H1 (cell line): Measurements from ENCODE around the gene CAPZA2. TPM values are rescaled to one million over a fixed set of nuclear protein-coding genes. Genes with fewer than 3 reads are reported as not detected.

ENCODE experiments used
- CTCF ChIA-PET: fragments of 300-600 bp; sonication (Branson Sonifier 250); formaldehyde crosslinking; loops from one replicate; lab custom pipeline; 2021; ENCODE audit not compliant: partially characterized antibody; lab: Charles Lee
- POLR2A ChIA-PET: fragments of 300-600 bp; sonication (Branson Sonifier 250); formaldehyde crosslinking; loops from one replicate; lab custom pipeline; 2021; ENCODE audit warnings: inconsistent platforms; ENCODE audit not compliant: partially characterized antibody; lab: Charles Lee
- DNase-seq, 2 experiments: peaks; one replicate each; pipeline versions ENCODE4 v3.0.0 to v3.0.0-alpha.2; 2010 to 2022; ENCODE audit warnings: low spot score in 2 of 2, low read depth in 1 of 2, mixed read lengths in 1 of 2
- FAIRE-seq: peaks from 2 replicates; lab custom pipeline; 2011; peaks lifted over from hg19 to GRCh38; lab: Jason Lieb, UNC
- H2AFZ ChIP-seq: 2 replicates; pipeline ENCODE4 v1.8.1; 2012; ENCODE audit warnings: low read length, inconsistent platforms
- H2AK5ac ChIP-seq: 2 replicates; pipeline ENCODE4 v1.6.1; 2013; ENCODE audit warnings: low read depth, low read length
- H2BK120ac ChIP-seq: replicated peaks from 2 replicates; pipeline ENCODE3; 2013; ENCODE audit warnings: low read depth, low read length, inconsistent platforms
- H2BK12ac ChIP-seq: 2 replicates; pipeline ENCODE4 v1.6.1; 2013; ENCODE audit warnings: low read depth, low read length
- H2BK15ac ChIP-seq: 2 replicates; pipeline ENCODE4 v1.6.1; 2013; ENCODE audit warnings: low read length
- H2BK20ac ChIP-seq: 2 replicates; pipeline ENCODE4 v1.6.1; 2013; ENCODE audit warnings: low read length
- H2BK5ac ChIP-seq: 2 replicates; pipeline ENCODE4 v1.6.1; 2013; ENCODE audit warnings: low read depth, low read length
- H3K14ac ChIP-seq: 2 replicates; pipeline ENCODE4 v1.6.1; 2013; ENCODE audit warnings: inconsistent platforms; ENCODE audit not compliant: insufficient read length
- H3K18ac ChIP-seq: 2 replicates; pipeline ENCODE4 v1.6.1; 2013; ENCODE audit warnings: low read length; ENCODE audit errors: extremely low read depth
- H3K23ac ChIP-seq: 2 replicates; pipeline ENCODE4 v1.6.1; 2013; ENCODE audit warnings: inconsistent platforms; ENCODE audit not compliant: insufficient read length
- H3K23me2 ChIP-seq: 2 replicates; pipeline ENCODE4 v1.6.1; 2013; ENCODE audit warnings: low read depth, low read length
- H3K27ac ChIP-seq: 2 replicates; pipeline ENCODE4 v1.6.1; 2011; ENCODE audit warnings: low read depth, low read length, inconsistent platforms
- H3K27me3 ChIP-seq, 4 experiments: replicated peaks in 1 of 4; 1 replicate in 1 of 4; 2 replicates in 3 of 4; pipeline versions ENCODE4 v1.6.1 to v1.8.1; 2011 to 2013; ENCODE audit warnings: low read length in 3 of 4, mild to moderate bottlenecking in 3 of 4, inconsistent platforms in 2 of 4, mixed read lengths in 2 of 4, moderate library complexity in 1 of 4; ENCODE audit not compliant: control insufficient read depth in 3 of 4, insufficient read depth in 3 of 4; ENCODE audit errors: extremely low read depth in 1 of 4
- H3K36me3 ChIP-seq, 4 experiments: 2 replicates each; pipeline versions ENCODE4 v1.6.1 to v1.8.1; 2011 to 2013; ENCODE audit warnings: mild to moderate bottlenecking in 4 of 4, low read length in 3 of 4, moderate library complexity in 2 of 4, control low read depth in 1 of 4, inconsistent platforms in 1 of 4; ENCODE audit not compliant: insufficient read depth in 4 of 4, control insufficient read depth in 2 of 4
- H3K4ac ChIP-seq: replicated peaks from 2 replicates; pipeline ENCODE3; 2013; ENCODE audit warnings: low read length, low read depth, mixed read lengths, inconsistent platforms; ENCODE audit not compliant: insufficient read length
- H3K4me1 ChIP-seq, 4 experiments: replicated peaks in 1 of 4; 1 replicate in 1 of 4; 2 replicates in 3 of 4; pipeline versions ENCODE4 v1.6.1 to v1.8.1; 2011 to 2013; ENCODE audit warnings: low read length in 3 of 4, inconsistent platforms in 2 of 4, mixed read lengths in 1 of 4; ENCODE audit not compliant: insufficient read depth in 4 of 4, control insufficient read depth in 3 of 4
- H3K4me2 ChIP-seq, 2 experiments: 2 replicates each; pipeline versions ENCODE4 v1.6.1 to v1.8.1; 2011 to 2013; ENCODE audit warnings: low read depth in 2 of 2, low read length in 2 of 2, control low read depth in 1 of 2, inconsistent platforms in 1 of 2, mild to moderate bottlenecking in 1 of 2; ENCODE audit not compliant: insufficient read depth in 1 of 2
- H3K4me3 ChIP-seq, 4 experiments: fragments of 200-600, 300-600 bp in 1 of 4; sonication (generic), shearing (Covaris generic), sonication (Bioruptor Twin) in 1 of 4; 2 replicates each; pipeline versions ENCODE4 v1.5.1 to v1.8.1; 2011 to 2016; ENCODE audit warnings: low read length in 4 of 4, low read depth in 3 of 4, control low read depth in 2 of 4, inconsistent platforms in 2 of 4, mild to moderate bottlenecking in 2 of 4, mixed read lengths in 1 of 4, moderate library complexity in 1 of 4; ENCODE audit not compliant: insufficient read depth in 2 of 4; ENCODE audit errors: extremely low read depth in 1 of 4
- H3K56ac ChIP-seq: replicated peaks from 2 replicates; pipeline ENCODE3; 2013; ENCODE audit warnings: low read depth, mild to moderate bottlenecking, mixed read lengths, low read length, inconsistent platforms; ENCODE audit not compliant: insufficient read length
- H3K79me1 ChIP-seq: 2 replicates; pipeline ENCODE4 v1.6.1; 2013; ENCODE audit warnings: low read depth, low read length, control low read depth
- H3K79me2 ChIP-seq, 2 experiments: 2 replicates each; pipeline versions ENCODE4 v1.6.1 to v1.8.1; 2012 to 2013; ENCODE audit warnings: low read length in 2 of 2, mild to moderate bottlenecking in 2 of 2, inconsistent platforms in 1 of 2; ENCODE audit not compliant: insufficient read depth in 2 of 2, control insufficient read depth in 1 of 2
- H3K9ac ChIP-seq, 4 experiments: replicated peaks in 1 of 4; 1 replicate in 1 of 4; 2 replicates in 3 of 4; pipeline versions ENCODE4 v1.6.1 to v1.8.1; 2011 to 2013; ENCODE audit warnings: low read depth in 3 of 4, low read length in 3 of 4, control low read depth in 2 of 4, mild to moderate bottlenecking in 2 of 4, moderate library complexity in 2 of 4, inconsistent platforms in 1 of 4; ENCODE audit errors: extremely low read depth in 1 of 4
- H3K9me3 ChIP-seq, 2 experiments: 2 replicates each; pipeline versions ENCODE4 v1.6.1 to v1.8.1; 2012 to 2013; ENCODE audit warnings: mild to moderate bottlenecking in 2 of 2, moderate library complexity in 2 of 2, control low read depth in 1 of 2, inconsistent platforms in 1 of 2, low read depth in 1 of 2, low read length in 1 of 2, mixed read lengths in 1 of 2; ENCODE audit not compliant: insufficient read depth in 2 of 2
- H4K20me1 ChIP-seq, 2 experiments: replicated peaks in 1 of 2; 2 replicates each; pipeline versions ENCODE3 to v1.8.1; 2011 to 2013; ENCODE audit warnings: inconsistent platforms in 2 of 2, low read length in 2 of 2, mild to moderate bottlenecking in 1 of 2; ENCODE audit not compliant: insufficient read depth in 2 of 2, control insufficient read depth in 1 of 2
- H4K5ac ChIP-seq: 2 replicates; pipeline ENCODE4 v1.6.1; 2013; ENCODE audit warnings: low read length, low read depth, mixed read lengths, inconsistent platforms; ENCODE audit not compliant: insufficient read length
- H4K8ac ChIP-seq: 2 replicates; pipeline ENCODE4 v1.8.0; 2013; ENCODE audit warnings: mild to moderate bottlenecking, moderate library complexity, low read length, inconsistent platforms; ENCODE audit not compliant: insufficient read depth; ENCODE audit errors: extremely low read depth
- H4K91ac ChIP-seq: replicated peaks from 2 replicates; pipeline ENCODE3; 2013; ENCODE audit warnings: low read length, mixed read lengths, inconsistent platforms; ENCODE audit not compliant: insufficient read length
- BCL11A ChIP-seq, 2 experiments: IDR thresholded peaks; one replicate each; pipeline ENCODE4 v1.6.1; 2011; ENCODE audit warnings: low read depth in 2 of 2, low read length in 2 of 2, mild to moderate bottlenecking in 2 of 2
- CBX8 ChIP-seq: fragments of 300-800, 300-1000 bp; sonication (generic); IDR thresholded peaks from 2 replicates; pipeline ENCODE4 v1.7.1; 2016; ENCODE audit warnings: low read depth, low read length, borderline replicate concordance
- CEBPB ChIP-seq: IDR thresholded peaks from 2 replicates; pipeline ENCODE4 v1.6.1; 2012; ENCODE audit warnings: low read depth, low read length
- CTBP2 ChIP-seq: IDR thresholded peaks from 2 replicates; pipeline ENCODE4 v1.7.0; 2011; ENCODE audit warnings: borderline replicate concordance, mild to moderate bottlenecking, moderate library complexity, mixed read lengths, low read length; ENCODE audit not compliant: insufficient read depth, insufficient read length
- POLR2AphosphoS5 ChIP-seq: IDR thresholded peaks from 2 replicates; pipeline ENCODE4 v1.6.1; 2011; ENCODE audit warnings: low read depth, low read length
- SIRT6 ChIP-seq: IDR thresholded peaks from one replicate; pipeline ENCODE4 v1.7.1; 2012; ENCODE audit warnings: low read length, inconsistent platforms
- SP4 ChIP-seq: IDR thresholded peaks from 2 replicates; pipeline ENCODE4 v1.6.1; 2012; ENCODE audit warnings: low read length, inconsistent platforms
- TAF1 ChIP-seq: IDR thresholded peaks from 2 replicates; pipeline ENCODE4 v1.6.1; 2011; ENCODE audit warnings: mild to moderate bottlenecking, low read depth, low read length
- TCF12 ChIP-seq: IDR thresholded peaks from 2 replicates; pipeline ENCODE4 v1.6.1; 2011; ENCODE audit warnings: low read depth, mild to moderate bottlenecking, low read length
- WGBS, 2 experiments: shearing (Covaris generic) in 1 of 2; methylation state at CpG; one replicate each; pipeline versions ENCODE4 v1.1.6 to v1.1.7; 2013 to 2015; ENCODE audit warnings: low lambda C conversion rate in 2 of 2, mixed read lengths in 2 of 2, inconsistent platforms in 1 of 2, low coverage in 1 of 2, missing lambda C conversion rate in 1 of 2; ENCODE audit not compliant: insufficient replicate concordance in 2 of 2, insufficient coverage in 1 of 2, insufficient read length in 1 of 2; ENCODE audit errors: extremely low coverage in 1 of 2, missing lambda C conversion rate in 1 of 2; 5-methylcytosine and 5-hydroxymethylcytosine counted together
- polyA plus RNA-seq, 7 experiments: library from polyadenylated mRNA; depleted of rRNA in 3 of 7; stranded (reverse) in 5 of 7; unstranded in 2 of 7; fragments of >200 nt in 5 of 7; fragments of 200-250 nt in 2 of 7; gene quantifications; 1 replicate in 5 of 7; 2 replicates in 1 of 7; 4 replicates in 1 of 7; pipeline versions ENCODE4 v1.2.1 to v1.2.3, GENCODE V29; 2011 to 2013; ENCODE audit warnings: missing spikeins in 2 of 7, mixed read lengths in 2 of 7
- total RNA-seq: library from RNA; stranded (reverse); fragmentation: NEBNext Ultra II Directional; extraction: Animal tissue kit (Norgen Biotek cat#: 25700); gene quantifications from 2 replicates; pipeline ENCODE4 v1.2.1, GENCODE V29; 2021
- TF ChIP-seq, protein P1 (sequence below): IDR thresholded peaks from 2 replicates; pipeline ENCODE4 v1.6.1; 2011; ENCODE audit warnings: low read depth, mild to moderate bottlenecking, low read length; ENCODE audit not compliant: insufficient read depth
- TF ChIP-seq, protein P2 (sequence below): IDR thresholded peaks from 2 replicates; pipeline ENCODE4 v1.6.1; 2012; ENCODE audit warnings: inconsistent platforms

The CAPZA2 gene
- total and polyA plus RNA-seq, 2 of the 8 experiments (the other 6 are each of a cell fraction or from before 2014, with no cell fraction given) = 33.2 to 145 TPM

DNA sequence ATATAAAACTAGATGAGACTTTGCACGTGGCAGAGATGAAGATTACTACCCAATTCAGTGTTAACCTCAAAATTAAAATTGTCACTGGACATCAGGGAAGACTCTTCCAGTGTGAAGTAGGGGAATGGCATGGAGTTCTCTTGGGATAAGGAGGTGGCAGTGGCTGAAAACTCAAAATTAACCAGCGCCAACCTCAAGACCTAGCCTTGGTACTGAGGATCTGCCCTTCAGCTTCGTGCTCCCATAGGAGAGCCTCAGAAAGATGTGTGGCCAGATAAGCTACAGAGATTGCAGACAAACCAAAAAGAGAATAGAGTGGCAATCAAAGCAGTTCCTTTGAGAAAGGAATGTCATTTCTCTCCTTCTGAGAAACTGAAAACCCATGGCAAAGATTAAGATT is 47.3 kb upstream of the CAPZA2 start:
- H3K4me1 ChIP-seq = no peaks in the 10 kb centered on the region
- H3K79me1 ChIP-seq = no peaks in the 10 kb centered on the region
- no peak for TF ChIP-seq BCL11A (IDR thresholded peaks at IDR 0.05; ENCODE audit: low read depth in 2 of 2, low read length in 2 of 2)
- no peak for TF ChIP-seq CBX8
- TF ChIP-seq SIRT6 = no peak
- no peak for TF ChIP-seq TAF1
- TF ChIP-seq TCF12 = no peak
- TF ChIP-seq, protein P1, sequence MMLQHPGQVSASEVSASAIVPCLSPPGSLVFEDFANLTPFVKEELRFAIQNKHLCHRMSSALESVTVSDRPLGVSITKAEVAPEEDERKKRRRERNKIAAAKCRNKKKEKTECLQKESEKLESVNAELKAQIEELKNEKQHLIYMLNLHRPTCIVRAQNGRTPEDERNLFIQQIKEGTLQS = no peak
- TF ChIP-seq POLR2AphosphoS5 = no peak
- TF ChIP-seq SP4 = no peak
- no peak for TF ChIP-seq CTBP2
- TF ChIP-seq CEBPB = no peak
- TF ChIP-seq, protein P2, sequence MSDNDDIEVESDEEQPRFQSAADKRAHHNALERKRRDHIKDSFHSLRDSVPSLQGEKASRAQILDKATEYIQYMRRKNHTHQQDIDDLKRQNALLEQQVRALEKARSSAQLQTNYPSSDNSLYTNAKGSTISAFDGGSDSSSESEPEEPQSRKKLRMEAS = no peak
- H3K56ac ChIP-seq = no peak overlapping the region
- H2AK5ac ChIP-seq = no peak overlapping the region
- no peak overlapping the region for H2BK20ac ChIP-seq
- no peaks in the 10 kb centered on the region for H4K20me1 ChIP-seq
- no peak overlapping the region for H3K4me2 ChIP-seq
- CTCF ChIA-PET = interaction anchor here (0.8 to 2.4 kb wide), 2 partner anchors 224 to 562 kb away, joined by 3 to 11 read pairs; no protein-coding TSS in a partner anchor
- H3K9ac ChIP-seq = no peak overlapping the region
- no peaks in the 10 kb centered on the region for H3K79me2 ChIP-seq
- DNase-seq = no peak
- H2BK120ac ChIP-seq = no peak overlapping the region
- H2BK5ac ChIP-seq = no peak overlapping the region
- H2BK12ac ChIP-seq = no peak overlapping the region
- H4K91ac ChIP-seq = no peak overlapping the region
- H4K8ac ChIP-seq = no peak overlapping the region
- H3K14ac ChIP-seq = no peak overlapping the region
- FAIRE-seq = no peak
- no peaks in the 10 kb centered on the region for H3K36me3 ChIP-seq
- H3K23me2 ChIP-seq = no peaks in the 10 kb centered on the region
- H4K5ac ChIP-seq = no peak overlapping the region
- H3K18ac ChIP-seq = no peak overlapping the region
- no peak overlapping the region for H3K23ac ChIP-seq
- no peak overlapping the region for H2AFZ ChIP-seq
- H3K27ac ChIP-seq = no peak overlapping the region
- WGBS, 2 experiments = 77% methylated on average over 3 of the region's 3 CpGs; no CpG with 5 or more reads in 1 of the 2 experiments
- POLR2A ChIA-PET = no interaction called here
- no peak overlapping the region for H3K4me3 ChIP-seq
- H3K9me3 ChIP-seq = no peaks in the 10 kb centered on the region
- no peaks in the 10 kb centered on the region for H3K27me3 ChIP-seq
- no peak overlapping the region for H3K4ac ChIP-seq
- H2BK15ac ChIP-seq = no peak overlapping the region
